Lung (tissue), 12 donors: ENCODE results near the gene OSBPL2. TPM values are rescaled to one million over a fixed set of nuclear protein-coding genes. Genes with fewer than 3 reads are reported as not detected.

Experiments
- ATAC-seq: fragments of 200-7000 bp; cut with Tn5 transposase; one replicate; pipeline ENCODE4 v1.9.1; 2020; ENCODE audit warnings: moderate number of reproducible peaks; ENCODE audit not compliant: insufficient read depth, low FRiP score
- DNase-seq, 3 donors: peaks; one replicate each; pipeline ENCODE4 v3.0.0-alpha.2; 2013 to 2017
- H3K27ac ChIP-seq, 2 donors: one replicate each; pipeline ENCODE4 v1.5.1; 2013; ENCODE audit warnings: mild to moderate bottlenecking in 2 of 2, moderate library complexity in 2 of 2, control low read depth in 1 of 2, inconsistent platforms in 1 of 2, low read depth in 1 of 2, low read length in 1 of 2
- H3K27me3 ChIP-seq, 3 donors: one replicate each; pipeline ENCODE4 v1.5.1; 2013; ENCODE audit warnings: low read length in 2 of 3; ENCODE audit not compliant: control insufficient read depth in 3 of 3, insufficient read depth in 3 of 3
- H3K36me3 ChIP-seq, 4 donors: one replicate each; pipeline ENCODE4 v1.5.1; 2013; ENCODE audit warnings: low read length in 4 of 4, mild to moderate bottlenecking in 1 of 4, moderate library complexity in 1 of 4; ENCODE audit not compliant: control insufficient read depth in 4 of 4, insufficient read depth in 4 of 4
- H3K4me1 ChIP-seq, 5 donors: one replicate each; pipeline ENCODE4 v1.5.1; 2013; ENCODE audit warnings: low read length in 5 of 5, mild to moderate bottlenecking in 2 of 5, moderate library complexity in 1 of 5; ENCODE audit not compliant: control insufficient read depth in 5 of 5, insufficient read depth in 5 of 5
- H3K4me3 ChIP-seq: one replicate; pipeline ENCODE4 v1.5.1; 2013; ENCODE audit warnings: mild to moderate bottlenecking, control low read depth, moderate library complexity
- H3K9ac ChIP-seq, 2 donors: one replicate each; pipeline ENCODE4 v1.5.1; 2013; ENCODE audit warnings: low read length in 2 of 2, control low read depth in 1 of 2; ENCODE audit not compliant: insufficient read depth in 1 of 2
- H3K9me3 ChIP-seq, 4 donors: one replicate each; pipeline ENCODE4 v1.5.1; 2013; ENCODE audit warnings: low read length in 3 of 4, mild to moderate bottlenecking in 1 of 4, moderate library complexity in 1 of 4; ENCODE audit not compliant: control insufficient read depth in 4 of 4, insufficient read depth in 3 of 4
- WGBS, 2 donors: extraction: QIAGEN DNeasy Blood & Tissue Kit; methylation state at CpG; one replicate each; pipeline ENCODE4 v1.1.7; 2013; 5-methylcytosine and 5-hydroxymethylcytosine counted together
- polyA plus RNA-seq, 2 donors: library from polyadenylated mRNA; stranded (reverse); fragments of 200-250 nt; gene quantifications; one replicate each; pipeline ENCODE4 v1.2.1, GENCODE V29; 2013
- total RNA-seq, 2 donors: library from RNA; depleted of rRNA in 1 of 2; stranded (reverse); fragments of >200 nt in 1 of 2; gene quantifications; one replicate each; pipeline ENCODE4 v1.2.1, GENCODE V29; 2014 to 2021
- TF ChIP-seq, protein P1 (sequence below): IDR thresholded peaks from 2 replicates; pipeline ENCODE4 v1.5.1; 2012; ENCODE audit warnings: mild to moderate bottlenecking; ENCODE audit errors: control extremely low read depth, extremely low read depth
- donor health status: control.
- donor health status: control.
- donor health status: Bipolar disorder and iron deficiency.
- donor health status: healthy.
- donor health status: DM: yes; HTN: yes; CAD: no.

OSBPL2 gene
- total and polyA plus RNA-seq, 4 donors = 13.2 to 48.0 (median 27.7) TPM

DNA sequence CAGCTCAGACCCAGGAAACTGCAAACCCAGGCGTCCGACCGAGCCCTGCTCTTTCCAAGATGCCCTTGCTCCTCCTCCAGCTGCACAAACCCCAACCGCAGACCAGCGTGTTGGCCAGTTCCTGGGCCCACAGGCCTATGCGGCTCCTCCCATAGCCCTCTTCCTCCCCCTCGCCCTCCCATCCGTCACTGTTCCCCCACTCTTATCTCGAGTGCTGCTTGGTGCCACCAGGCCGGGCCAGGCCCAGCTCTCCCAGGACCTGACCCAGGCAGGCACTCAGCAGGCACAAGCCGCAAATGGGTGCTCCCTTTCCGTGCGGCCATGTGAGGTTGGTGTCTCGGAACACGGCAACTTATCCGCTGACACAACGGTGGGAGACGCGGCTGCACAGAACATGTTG lies 93.0 kb downstream of the OSBPL2 start:
- ATAC-seq = no peak
- H3K27ac ChIP-seq = no peak overlapping the region
- peaks cover 0 to 91% (median 12%) of the 10 kb centered on the region in 4 donors for H3K36me3 ChIP-seq
- no peak for DNase-seq
- no peak overlapping the region for H3K9ac ChIP-seq
- H3K4me1 ChIP-seq = no peaks in the 10 kb centered on the region
- H3K4me3 ChIP-seq = no peak overlapping the region
- TF ChIP-seq, protein P1, sequence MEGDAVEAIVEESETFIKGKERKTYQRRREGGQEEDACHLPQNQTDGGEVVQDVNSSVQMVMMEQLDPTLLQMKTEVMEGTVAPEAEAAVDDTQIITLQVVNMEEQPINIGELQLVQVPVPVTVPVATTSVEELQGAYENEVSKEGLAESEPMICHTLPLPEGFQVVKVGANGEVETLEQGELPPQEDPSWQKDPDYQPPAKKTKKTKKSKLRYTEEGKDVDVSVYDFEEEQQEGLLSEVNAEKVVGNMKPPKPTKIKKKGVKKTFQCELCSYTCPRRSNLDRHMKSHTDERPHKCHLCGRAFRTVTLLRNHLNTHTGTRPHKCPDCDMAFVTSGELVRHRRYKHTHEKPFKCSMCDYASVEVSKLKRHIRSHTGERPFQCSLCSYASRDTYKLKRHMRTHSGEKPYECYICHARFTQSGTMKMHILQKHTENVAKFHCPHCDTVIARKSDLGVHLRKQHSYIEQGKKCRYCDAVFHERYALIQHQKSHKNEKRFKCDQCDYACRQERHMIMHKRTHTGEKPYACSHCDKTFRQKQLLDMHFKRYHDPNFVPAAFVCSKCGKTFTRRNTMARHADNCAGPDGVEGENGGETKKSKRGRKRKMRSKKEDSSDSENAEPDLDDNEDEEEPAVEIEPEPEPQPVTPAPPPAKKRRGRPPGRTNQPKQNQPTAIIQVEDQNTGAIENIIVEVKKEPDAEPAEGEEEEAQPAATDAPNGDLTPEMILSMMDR = no peak
- no peaks in the 10 kb centered on the region for H3K9me3 ChIP-seq
- WGBS, 2 donors = 93 to 94% methylated on average over 19 of the region's 19 CpGs
- H3K27me3 ChIP-seq = no peaks in the 10 kb centered on the region

DNA sequence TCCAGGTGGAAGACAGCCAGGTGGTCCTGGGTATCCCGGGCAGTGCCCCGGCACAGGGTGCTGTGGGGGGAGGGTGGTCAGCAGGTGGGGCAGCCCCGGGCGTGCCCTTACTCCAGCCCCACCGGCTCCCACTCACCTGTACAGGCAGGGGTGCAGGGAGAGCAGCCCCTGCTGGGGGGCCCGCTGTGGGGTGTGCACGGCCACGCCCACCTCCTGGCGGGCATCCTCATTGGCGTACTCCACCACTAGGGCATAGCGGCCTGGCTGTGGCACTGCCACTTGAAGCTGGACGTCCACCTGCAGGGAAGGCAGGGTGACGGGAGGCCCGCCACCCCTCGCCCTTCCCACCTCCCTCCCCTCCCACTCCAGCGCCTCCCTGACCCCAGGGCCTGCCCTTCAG lies 94.1 kb downstream of the OSBPL2 start:
- Histone ChIP-seq H3K27ac (no peak overlapping the region), H3K27me3 (no peaks in the 10 kb centered on the region), H3K4me3 (no peak overlapping the region), H3K9me3 (no peaks in the 10 kb centered on the region), H3K36me3 (peaks cover 0 to 91% (median 9%) of the 10 kb centered on the region in 4 donors), H3K9ac (no peak overlapping the region), H3K4me1 (no peaks in the 10 kb centered on the region)
- WGBS, 2 donors = 87 to 88% methylated on average over 15 to 16 of the region's 16 CpGs
- TF ChIP-seq, protein P1 = no peak
- ATAC-seq (no peak), DNase-seq (no peak)

DNA sequence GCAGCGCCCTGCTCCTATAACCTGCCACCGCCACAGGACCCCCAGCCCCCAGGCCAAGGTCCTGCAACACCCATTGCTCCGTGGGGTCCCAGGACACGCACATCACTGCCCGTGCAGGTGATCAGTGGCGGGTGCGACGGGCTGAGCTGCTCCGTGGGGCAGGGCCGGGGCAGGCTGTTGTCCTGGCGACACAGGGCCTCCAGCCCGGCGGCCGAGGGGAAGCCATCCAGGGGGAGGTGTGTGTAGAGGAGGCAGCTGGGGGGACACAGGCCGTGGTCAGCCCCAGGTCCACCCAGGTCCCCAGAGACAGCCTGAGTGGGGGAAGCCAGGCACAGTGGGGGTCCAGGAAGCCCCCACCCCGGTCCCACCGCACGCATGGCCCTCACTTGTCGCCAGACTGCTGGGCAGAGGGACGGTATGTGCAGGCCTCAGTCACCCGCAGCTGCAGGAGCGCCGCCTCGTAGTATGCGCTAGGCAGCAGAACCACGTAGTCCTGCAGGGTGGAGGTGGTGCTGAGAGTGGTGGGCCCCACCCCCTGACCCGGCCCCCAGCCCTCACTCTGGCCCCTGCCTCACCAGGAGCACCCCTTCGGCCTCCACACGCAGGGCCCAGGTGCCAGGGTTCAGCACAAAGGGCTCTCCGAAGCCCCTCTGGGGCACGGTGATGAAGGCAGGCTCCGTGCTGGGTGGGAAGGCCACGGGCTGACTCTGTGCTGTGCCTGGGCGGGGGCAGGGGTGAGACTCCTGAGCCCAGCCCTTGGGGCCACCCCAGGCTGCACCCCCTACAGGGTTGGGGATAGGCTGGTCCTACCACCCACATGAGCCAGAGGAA lies 94.9 kb downstream of the OSBPL2 start:
- H3K4me3 ChIP-seq = no peak overlapping the region
- DNase-seq (no peak), ATAC-seq (no peak)
- WGBS, 2 donors = 94% methylated on average over 31 to 34 of the region's 34 CpGs
- TF ChIP-seq, protein P1 = no peak
- no peaks in the 10 kb centered on the region for H3K4me1 ChIP-seq
- no peaks in the 10 kb centered on the region for H3K9me3 ChIP-seq
- no peaks in the 10 kb centered on the region for H3K27me3 ChIP-seq
- H3K9ac ChIP-seq = no peak overlapping the region
- H3K36me3 ChIP-seq = peaks cover 0 to 91% (median 5%) of the 10 kb centered on the region in 4 donors
- no peak overlapping the region for H3K27ac ChIP-seq
